K562 (cell line): Measurements from ENCODE around the gene CD84. TPM values are rescaled to one million over a fixed set of nuclear protein-coding genes. Genes with fewer than 3 reads are reported as not detected.

Experiments
- CBFA2T3 ChIP-seq: fragments of 450-650 bp; IDR thresholded peaks from 2 replicates; pipeline ENCODE4 v1.6.1; 2017
- ESRRB ChIP-seq: fragments of 250-450 bp; sonication (Bioruptor Pico); IDR thresholded peaks from 2 replicates; pipeline ENCODE4 v1.5.0; 2020; ENCODE audit warnings: mild to moderate bottlenecking, moderate library complexity, borderline replicate concordance
- GTF3C2 ChIP-seq: IDR thresholded peaks from 3 replicates; pipeline ENCODE4 v1.6.1; 2011; ENCODE audit warnings: borderline replicate concordance, mild to moderate bottlenecking, moderate library complexity; ENCODE audit not compliant: insufficient read length; ENCODE audit errors: extremely low read depth
- HDAC2 ChIP-seq: fragments of 450-650 bp; IDR thresholded peaks from 2 replicates; pipeline ENCODE4 v1.6.1; 2016; ENCODE audit warnings: mild to moderate bottlenecking
- JUND ChIP-seq, 2 experiments: IDR thresholded peaks; 2 replicates in 1 of 2; 3 replicates in 1 of 2; pipeline ENCODE4 v1.6.1; 2011; ENCODE audit warnings: borderline replicate concordance in 2 of 2, low read depth in 2 of 2, low read length in 2 of 2, improper control_type of control experiment in 1 of 2, missing biosample characterization in 1 of 2, missing genetic modification characterization in 1 of 2, missing genetic modification reagents in 1 of 2
- MAFG ChIP-seq: fragments of 450-650 bp; conservative IDR thresholded peaks from 2 replicates; pipeline ENCODE4 v1.6.1; 2016; ENCODE audit warnings: missing genetic modification characterization, missing compliant biosample characterization
- MLLT1 ChIP-seq, 2 experiments: fragments of 450-650 bp; IDR thresholded peaks; 2 replicates each; pipeline ENCODE4 v1.6.1; 2016
- POLR2H ChIP-seq: IDR thresholded peaks from 2 replicates; pipeline ENCODE4 v1.6.1; 2016; ENCODE audit warnings: missing genetic modification characterization, low read depth, mild to moderate bottlenecking, control low read depth, missing compliant biosample characterization, moderate library complexity
- PURB ChIP-seq: sonication (generic); formaldehyde crosslinking; IDR thresholded peaks from 2 replicates; pipeline ENCODE4 v1.9.0; 2021; ENCODE audit warnings: low read depth, mild to moderate bottlenecking, missing genetic modification reagents
- SMARCA5 ChIP-seq: fragments of 450-650 bp; IDR thresholded peaks from 2 replicates; pipeline ENCODE4 v1.6.1; 2016
- SRF ChIP-seq, 2 experiments: fragments of 250-450, 450-650 bp in 1 of 2; sonication (Bioruptor Pico) in 1 of 2; sonication (generic) in 1 of 2; formaldehyde crosslinking; IDR thresholded peaks; 2 replicates each; pipeline versions ENCODE4 v1.5.0 to v1.5.1; 2020 to 2022; ENCODE audit warnings: mild to moderate bottlenecking in 1 of 2, missing genetic modification reagents in 1 of 2
- TGIF2 ChIP-seq: sonication (generic); formaldehyde crosslinking; IDR thresholded peaks from 2 replicates; pipeline ENCODE4 v1.8.1; 2022; ENCODE audit warnings: mild to moderate bottlenecking, missing genetic modification reagents, moderate library complexity
- THRA ChIP-seq: fragments of 450-650 bp; IDR thresholded peaks from 2 replicates; pipeline ENCODE4 v1.6.1; 2017; ENCODE audit warnings: mild to moderate bottlenecking, moderate library complexity
- ZNF23 ChIP-seq: fragments of 250-450 bp; sonication (Bioruptor Pico); IDR thresholded peaks from 2 replicates; pipeline ENCODE4 v1.4.0; 2020; ENCODE audit warnings: mild to moderate bottlenecking
- ZNF384 ChIP-seq: IDR thresholded peaks from 2 replicates; pipeline ENCODE4 v1.6.1; 2012; ENCODE audit warnings: low read depth, low read length, improper control_type of control experiment
- ZNF639 ChIP-seq, 2 experiments: fragments of 200-800 bp in 1 of 2; sonication (Bioruptor generic) in 1 of 2; sonication (generic) in 1 of 2; formaldehyde crosslinking in 1 of 2; IDR thresholded peaks in 1 of 2; conservative IDR thresholded peaks in 1 of 2; 2 replicates each; pipeline versions ENCODE4 v1.5.0 to v1.6.1; 2016 to 2020; ENCODE audit warnings: missing compliant biosample characterization in 1 of 2, missing genetic modification characterization in 1 of 2, missing genetic modification reagents in 1 of 2
- polyA plus RNA-seq, 8 experiments: library from polyadenylated mRNA; depleted of rRNA in 4 of 8; stranded (reverse) in 5 of 8; unstranded in 3 of 8; fragments of >200 nt; fragmentation: Nextera tagmentation in 2 of 8; fragmentation: Illumina TruSeq in 1 of 8; extraction: Ambion mirVana in 2 of 8; extraction: Trizol in 1 of 8; gene quantifications; 2 replicates each; pipeline versions ENCODE4 v1.2.1 to v1.2.3, GENCODE V29; 2011 to 2014; ENCODE audit warnings: inconsistent platforms in 1 of 8, missing spikeins in 1 of 8
- total RNA-seq, 7 experiments: library from RNA; depleted of rRNA in 6 of 7; stranded (reverse); fragments of >200 nt in 6 of 7; fragmentation: Illumina TruSeq in 2 of 7; extraction: Trizol in 2 of 7; gene quantifications; 2 replicates each; pipeline versions ENCODE4 v1.2.1 to v1.2.3, GENCODE V29; 2011 to 2021; ENCODE audit warnings: low replicate concordance in 1 of 7

CD84 gene
- total and polyA plus RNA-seq, 9 of the 15 experiments (the other 6 are each of a cell fraction or from before 2014, with no cell fraction given): 0.82 to 6.8 (median 2.0) TPM

- TF ChIP-seq ZNF639 (CRISPR knock-in tag; conservative IDR thresholded peaks at IDR 0.05 in 1 of 2, IDR thresholded peaks at IDR 0.05 in 1 of 2): peak in 1 of 2 experiments; percentile 20; a peak in 1 of 4 replicates
- TF ChIP-seq JUND (IDR thresholded peaks at IDR 0.05; ENCODE audit: borderline replicate concordance, low read depth, low read length): peak; percentile 53
- TF ChIP-seq JUND (tag; IDR thresholded peaks at IDR 0.05; ENCODE audit: borderline replicate concordance, low read depth, low read length): peak; percentile 8; the same call in 2 of the 3 replicates
- no peak for TF ChIP-seq GTF3C2
- no peak for TF ChIP-seq PURB (CRISPR knock-in tag)
- no peak for TF ChIP-seq POLR2H (tag)
- no peak for TF ChIP-seq SRF (CRISPR knock-in tag; IDR thresholded peaks at IDR 0.05)
- no peak for TF ChIP-seq TGIF2
- no peak for TF ChIP-seq MAFG (tag)
- TF ChIP-seq ESRRB (CRISPR knock-in tag): no peak
- peak; percentile 43; the same call in 1 of the 2 replicates for TF ChIP-seq SMARCA5
- TF ChIP-seq MLLT1 (IDR thresholded peaks at IDR 0.05): no peak
- TF ChIP-seq ZNF384: no peak
- TF ChIP-seq ZNF23 (CRISPR knock-in tag): no peak
- peak; percentile 79 for TF ChIP-seq CBFA2T3
- no peak for TF ChIP-seq THRA
- 0 out of 2 replicates have a peak, but pooled peaks have one; percentile 62 for TF ChIP-seq HDAC2
Measured at GRCh38 chr1:160626509-160627342, 47.4 kb upstream of the CD84 start (continued).
